OCI-LY1 (cell line): ENCODE measurements around the gene AK4.

ENCODE experiments used
- EZH2 ChIP-seq: fragments of 200-600 bp; sonication (generic), shearing (Covaris generic); IDR thresholded peaks from 2 replicates; pipeline ENCODE4 v1.8.0; 2017; ENCODE audit warnings: borderline replicate concordance, mixed run types, mild to moderate bottlenecking, antibody characterized with exemption, low read length, moderate library complexity, mixed read lengths
- TF ChIP-seq, protein P1 (sequence below): fragments of 200-600 bp; sonication (generic), shearing (Covaris generic); IDR thresholded peaks from 2 replicates; pipeline ENCODE4 v1.5.1; 2017; ENCODE audit warnings: mild to moderate bottlenecking, antibody characterized with exemption, low read length, moderate library complexity, mixed read lengths

DNA sequence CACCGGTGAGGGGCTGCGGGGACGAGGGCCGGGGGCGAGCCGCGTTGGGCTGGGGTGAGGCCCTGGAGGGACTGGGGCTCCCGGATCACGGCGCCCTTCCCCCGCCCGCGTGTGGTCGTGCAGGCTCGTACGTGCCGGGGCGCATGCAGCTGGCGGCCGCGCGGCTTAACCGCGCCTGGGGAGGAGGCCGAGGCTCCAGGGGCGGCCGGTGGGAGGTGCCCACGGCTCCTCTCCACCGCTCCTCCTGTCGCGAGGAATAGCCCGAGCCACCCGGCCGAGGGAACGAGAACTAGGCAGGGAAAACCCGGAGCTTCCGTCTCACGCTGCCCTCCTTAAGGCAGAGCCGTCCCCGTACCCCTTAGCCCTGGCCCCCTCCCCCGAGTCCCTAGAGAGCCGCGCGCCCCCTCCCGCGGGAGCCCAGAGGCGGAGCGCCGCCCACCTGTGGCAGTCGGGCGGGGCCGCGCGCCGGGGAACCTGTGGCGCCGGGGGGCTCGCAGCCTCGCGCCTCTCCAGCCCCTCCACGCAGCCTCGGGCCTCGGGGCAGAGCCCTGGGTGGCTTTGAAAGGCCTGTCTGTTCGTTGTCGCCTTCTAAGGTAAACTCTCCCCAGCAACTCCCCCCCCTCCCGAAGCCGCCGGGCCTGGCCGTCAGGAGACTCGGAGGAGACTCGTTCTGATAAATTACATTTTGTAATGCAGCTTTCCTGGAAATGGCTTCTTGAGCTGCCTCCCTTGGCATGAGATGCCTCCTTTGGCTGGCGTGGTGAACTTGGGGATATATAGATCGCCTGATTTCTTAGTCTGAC is 746 bp downstream of the AK4 start:
- TF ChIP-seq, protein P1, sequence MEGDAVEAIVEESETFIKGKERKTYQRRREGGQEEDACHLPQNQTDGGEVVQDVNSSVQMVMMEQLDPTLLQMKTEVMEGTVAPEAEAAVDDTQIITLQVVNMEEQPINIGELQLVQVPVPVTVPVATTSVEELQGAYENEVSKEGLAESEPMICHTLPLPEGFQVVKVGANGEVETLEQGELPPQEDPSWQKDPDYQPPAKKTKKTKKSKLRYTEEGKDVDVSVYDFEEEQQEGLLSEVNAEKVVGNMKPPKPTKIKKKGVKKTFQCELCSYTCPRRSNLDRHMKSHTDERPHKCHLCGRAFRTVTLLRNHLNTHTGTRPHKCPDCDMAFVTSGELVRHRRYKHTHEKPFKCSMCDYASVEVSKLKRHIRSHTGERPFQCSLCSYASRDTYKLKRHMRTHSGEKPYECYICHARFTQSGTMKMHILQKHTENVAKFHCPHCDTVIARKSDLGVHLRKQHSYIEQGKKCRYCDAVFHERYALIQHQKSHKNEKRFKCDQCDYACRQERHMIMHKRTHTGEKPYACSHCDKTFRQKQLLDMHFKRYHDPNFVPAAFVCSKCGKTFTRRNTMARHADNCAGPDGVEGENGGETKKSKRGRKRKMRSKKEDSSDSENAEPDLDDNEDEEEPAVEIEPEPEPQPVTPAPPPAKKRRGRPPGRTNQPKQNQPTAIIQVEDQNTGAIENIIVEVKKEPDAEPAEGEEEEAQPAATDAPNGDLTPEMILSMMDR, result no peak
- TF ChIP-seq EZH2, result no peak
